ENCODE results near the gene ZBED2.

ZBED2 gene

GRCh38 chr3:111594205-111594604 is 941 bp downstream of the ZBED2 start:
- H3K4me3 ChIP-seq, result no peak overlapping the region
- no peak for TF ChIP-seq CTCF (IDR thresholded peaks at IDR 0.05)
- DNase-seq (ENCODE audit: low spot score), result no peak
- no peak overlapping the region for H3K27ac ChIP-seq

GRCh38 chr3:111593666-111594065 is 1.5 kb downstream of the ZBED2 start:
- no peak for DNase-seq (ENCODE audit: low spot score)
- TF ChIP-seq CTCF (IDR thresholded peaks at IDR 0.05), result no peak
- no peak overlapping the region for H3K27ac ChIP-seq
- H3K4me3 ChIP-seq, result no peak overlapping the region

GRCh38 chr3:111592936-111593335 is 2.2 kb downstream of the ZBED2 start:
- TF ChIP-seq CTCF (IDR thresholded peaks at IDR 0.05), result no peak
- DNase-seq (ENCODE audit: low spot score), result no peak
- Histone ChIP-seq H3K27ac (no peak overlapping the region), H3K4me3 (no peak overlapping the region)

GRCh38 chr3:111592143-111592542 is 3.0 kb downstream of the ZBED2 start:
- H3K4me3 ChIP-seq, result no peak overlapping the region
- DNase-seq (ENCODE audit: low spot score), result no peak
- H3K27ac ChIP-seq, result no peak overlapping the region
- no peak for TF ChIP-seq CTCF (IDR thresholded peaks at IDR 0.05)

- TF ChIP-seq CTCF (IDR thresholded peaks at IDR 0.05), result no peak
- no peak for DNase-seq (ENCODE audit: low spot score)
- Histone ChIP-seq H3K4me3 (no peak overlapping the region), H3K27ac (no peak overlapping the region)
Measured at GRCh38 chr3:111591555-111591954, 3.6 kb downstream of the ZBED2 start.

GRCh38 chr3:111590143-111590491 is 5.0 kb downstream of the ZBED2 start:
- H3K27ac ChIP-seq, result no peak overlapping the region

More at GRCh38 chr3:111590143-111590491, 5.0 kb downstream of the ZBED2 start:
- TF ChIP-seq CTCF (IDR thresholded peaks at IDR 0.05), result no peak
- H3K4me3 ChIP-seq, result no peak overlapping the region
- no peak for DNase-seq (ENCODE audit: low spot score)

Data from coronary artery (tissue), 2 donors.